Measurements from ENCODE around the gene SUB1.

DNA sequence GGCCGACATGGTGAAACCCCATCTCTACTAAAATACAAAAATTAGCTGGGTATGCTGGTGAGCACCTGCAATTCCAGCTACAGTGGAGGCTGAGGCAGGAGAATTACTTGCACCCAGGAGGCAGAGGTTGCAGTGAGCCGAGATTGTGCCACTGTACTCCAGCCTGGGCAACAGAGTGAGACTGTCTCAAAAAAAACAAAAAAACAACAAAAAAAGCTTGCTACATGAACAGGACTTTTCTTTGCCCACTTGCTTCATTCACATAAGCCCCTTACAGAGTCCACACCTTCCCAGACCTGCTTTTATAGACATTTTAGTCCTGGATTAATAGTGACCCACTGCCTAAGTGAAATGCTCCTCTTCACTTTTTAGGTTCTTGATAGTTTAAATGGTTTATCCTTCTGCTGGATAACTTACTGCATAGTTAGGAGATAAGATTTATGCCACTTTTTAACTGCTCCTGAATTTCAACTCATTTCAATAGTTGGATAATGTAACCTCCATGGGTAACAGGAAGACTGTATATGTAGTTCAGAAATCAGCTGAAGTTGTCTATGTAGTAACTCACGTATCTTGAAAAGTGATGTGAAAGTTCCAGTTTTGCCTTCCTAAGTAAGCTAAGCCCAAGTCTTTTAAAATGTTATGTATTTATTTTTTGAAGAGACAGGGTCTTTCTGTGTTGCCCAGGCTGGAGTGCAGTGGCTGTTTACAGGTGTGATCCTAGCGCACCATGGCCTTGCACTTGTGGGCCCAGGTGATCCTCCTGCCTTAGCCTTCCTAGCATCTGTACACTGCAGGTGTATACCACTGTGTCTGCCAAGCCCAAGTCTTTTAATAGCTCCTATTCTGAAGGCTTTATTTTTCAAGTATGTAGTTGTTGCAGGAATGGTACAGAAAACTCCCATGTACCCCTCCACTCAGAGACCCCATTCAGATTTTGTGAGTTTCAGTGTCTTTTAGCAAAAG lies 19.7 kb downstream of the SUB1 start:
- TF ChIP-seq, protein P1, sequence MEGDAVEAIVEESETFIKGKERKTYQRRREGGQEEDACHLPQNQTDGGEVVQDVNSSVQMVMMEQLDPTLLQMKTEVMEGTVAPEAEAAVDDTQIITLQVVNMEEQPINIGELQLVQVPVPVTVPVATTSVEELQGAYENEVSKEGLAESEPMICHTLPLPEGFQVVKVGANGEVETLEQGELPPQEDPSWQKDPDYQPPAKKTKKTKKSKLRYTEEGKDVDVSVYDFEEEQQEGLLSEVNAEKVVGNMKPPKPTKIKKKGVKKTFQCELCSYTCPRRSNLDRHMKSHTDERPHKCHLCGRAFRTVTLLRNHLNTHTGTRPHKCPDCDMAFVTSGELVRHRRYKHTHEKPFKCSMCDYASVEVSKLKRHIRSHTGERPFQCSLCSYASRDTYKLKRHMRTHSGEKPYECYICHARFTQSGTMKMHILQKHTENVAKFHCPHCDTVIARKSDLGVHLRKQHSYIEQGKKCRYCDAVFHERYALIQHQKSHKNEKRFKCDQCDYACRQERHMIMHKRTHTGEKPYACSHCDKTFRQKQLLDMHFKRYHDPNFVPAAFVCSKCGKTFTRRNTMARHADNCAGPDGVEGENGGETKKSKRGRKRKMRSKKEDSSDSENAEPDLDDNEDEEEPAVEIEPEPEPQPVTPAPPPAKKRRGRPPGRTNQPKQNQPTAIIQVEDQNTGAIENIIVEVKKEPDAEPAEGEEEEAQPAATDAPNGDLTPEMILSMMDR (IDR thresholded peaks at IDR 0.05): no peak
- no peak for TF ChIP-seq POLR2A (IDR thresholded peaks at IDR 0.05)
- no peak for TF ChIP-seq POLR2AphosphoS5 (IDR thresholded peaks at IDR 0.05)
